HepG2 (cell line): ENCODE results near the gene ZBTB48. TPM values are rescaled to one million over a fixed set of nuclear protein-coding genes. Genes with fewer than 3 reads are reported as not detected.

ENCODE experiments used
- ASH2L ChIP-seq: fragments of 300-600, 200-600 bp; sonication (generic); IDR thresholded peaks from 2 replicates; pipeline ENCODE4 v1.7.0; 2017; ENCODE audit warnings: low read depth, mild to moderate bottlenecking, moderate library complexity, mixed read lengths, low read length; ENCODE audit not compliant: insufficient read length
- CREBL2 ChIP-seq: sonication (generic); formaldehyde crosslinking; IDR thresholded peaks from 2 replicates; pipeline ENCODE4 v1.8.1; 2023; ENCODE audit warnings: missing genetic modification reagents, mild to moderate bottlenecking, borderline replicate concordance
- DRAP1 ChIP-seq: IDR thresholded peaks from 2 replicates; pipeline ENCODE4 v1.6.1; 2016; ENCODE audit warnings: missing genetic modification reagents, missing compliant biosample characterization
- HNF1A ChIP-seq, 2 experiments: sonication (generic) in 1 of 2; formaldehyde crosslinking in 1 of 2; IDR thresholded peaks; 2 replicates each; pipeline versions ENCODE4 v1.4.0 to v1.6.1; 2016 to 2020; ENCODE audit warnings: borderline replicate concordance in 1 of 2, low read depth in 1 of 2, mild to moderate bottlenecking in 1 of 2, missing genetic modification reagents in 1 of 2
- IRX3 ChIP-seq: sonication (generic); formaldehyde crosslinking; IDR thresholded peaks from 2 replicates; pipeline ENCODE4 v1.8.1; 2023; ENCODE audit warnings: mild to moderate bottlenecking, low read depth, missing genetic modification reagents, borderline replicate concordance
- KMT2A ChIP-seq: sonication (generic); formaldehyde crosslinking; IDR thresholded peaks from 2 replicates; pipeline ENCODE4 v1.4.0; 2020; ENCODE audit warnings: missing genetic modification reagents
- LCORL ChIP-seq, 2 experiments: fragments of 450-650 bp in 1 of 2; sonication (generic) in 1 of 2; formaldehyde crosslinking in 1 of 2; IDR thresholded peaks; 2 replicates each; pipeline versions ENCODE4 v1.5.0 to v1.6.1; 2017 to 2020; ENCODE audit warnings: antibody characterized with exemption in 1 of 2, missing genetic modification reagents in 1 of 2
- MAFF ChIP-seq: IDR thresholded peaks from 2 replicates; pipeline ENCODE4 v1.6.1; 2011; ENCODE audit warnings: low read depth, low read length, improper control_type of control experiment
- PCBP2 ChIP-seq: fragments of 200-400 bp; formaldehyde crosslinking; optimal IDR thresholded peaks from 2 replicates; pipeline ENCODE3; 2018; ENCODE audit warnings: low read length, low read depth; ENCODE audit not compliant: poor library complexity, severe bottlenecking
- POLR2G ChIP-seq: fragments of 200-400 bp; formaldehyde crosslinking; IDR thresholded peaks from 2 replicates; pipeline ENCODE4 v1.6.1; 2018; ENCODE audit warnings: mild to moderate bottlenecking, low read depth, low read length, moderate library complexity
- RFXAP ChIP-seq: sonication (generic); formaldehyde crosslinking; IDR thresholded peaks from 2 replicates; pipeline ENCODE4 v1.4.0; 2020; ENCODE audit warnings: missing genetic modification reagents, borderline replicate concordance
- SALL2 ChIP-seq: sonication (generic); formaldehyde crosslinking; IDR thresholded peaks from 2 replicates; pipeline ENCODE4 v1.8.1; 2023; ENCODE audit warnings: mild to moderate bottlenecking, missing genetic modification reagents, inconsistent platforms
- THAP8 ChIP-seq: sonication (generic); formaldehyde crosslinking; IDR thresholded peaks from 2 replicates; pipeline ENCODE4 v1.5.1; 2020; ENCODE audit warnings: missing genetic modification reagents, mild to moderate bottlenecking, borderline replicate concordance
- ZBTB39 ChIP-seq: sonication (generic); formaldehyde crosslinking; IDR thresholded peaks from 2 replicates; pipeline ENCODE4 v1.5.0; 2020; ENCODE audit warnings: missing genetic modification reagents
- ZNF124 ChIP-seq: sonication (generic); formaldehyde crosslinking; IDR thresholded peaks from 2 replicates; pipeline ENCODE4 v1.4.0; 2020; ENCODE audit warnings: missing genetic modification reagents
- ZNF20 ChIP-seq: sonication (generic); formaldehyde crosslinking; IDR thresholded peaks from 2 replicates; pipeline ENCODE4 v1.4.0; 2020; ENCODE audit warnings: mild to moderate bottlenecking, moderate library complexity, missing genetic modification reagents
- ZNF337 ChIP-seq: sonication (generic); formaldehyde crosslinking; IDR thresholded peaks from 2 replicates; pipeline ENCODE4 v1.5.1; 2020; ENCODE audit warnings: missing genetic modification reagents, low read depth, mild to moderate bottlenecking, borderline replicate concordance
- ZNF484 ChIP-seq: sonication (generic); formaldehyde crosslinking; IDR thresholded peaks from 2 replicates; pipeline ENCODE4 v1.5.1; 2020; ENCODE audit warnings: mild to moderate bottlenecking, low read depth, missing genetic modification reagents, borderline replicate concordance
- ZNF557 ChIP-seq: sonication (generic); formaldehyde crosslinking; IDR thresholded peaks from 2 replicates; pipeline ENCODE4 v1.4.0; 2020; ENCODE audit warnings: missing genetic modification reagents
- ZNF629 ChIP-seq: sonication (generic); formaldehyde crosslinking; conservative IDR thresholded peaks from 2 replicates; pipeline ENCODE4 v1.5.0; 2020; ENCODE audit warnings: missing genetic modification reagents
- ZNF652 ChIP-seq: IDR thresholded peaks from 2 replicates; pipeline ENCODE4 v1.6.1; 2016; ENCODE audit warnings: low read depth, borderline replicate concordance
- ZNF761 ChIP-seq: sonication (generic); formaldehyde crosslinking; conservative IDR thresholded peaks from 2 replicates; pipeline ENCODE4 v1.4.0; 2020; ENCODE audit warnings: mild to moderate bottlenecking, missing genetic modification reagents
- polyA plus RNA-seq, 8 experiments: library from polyadenylated mRNA; depleted of rRNA in 3 of 8; stranded (reverse) in 7 of 8; unstranded in 1 of 8; fragments of >200 nt; fragmentation: Illumina TruSeq in 4 of 8; extraction: Trizol in 4 of 8; gene quantifications; 2 replicates each; pipeline versions ENCODE4 v1.2.1 to v1.2.3, GENCODE V29; 2011 to 2016; ENCODE audit warnings: low read depth in 4 of 8, missing spikeins in 1 of 8, mixed read lengths in 1 of 8; ENCODE audit not compliant: insufficient read depth in 1 of 8
- total RNA-seq, 5 experiments: library from RNA; depleted of rRNA; stranded (reverse); fragments of >200 nt; fragmentation: Illumina TruSeq; extraction: Trizol; gene quantifications; 2 replicates each; pipeline ENCODE4 v1.2.3, GENCODE V29; 2016; ENCODE audit warnings: low read depth in 1 of 5

Gene ZBTB48
- total and polyA plus RNA-seq, 2 of the 13 experiments (the other 11 are each of a cell fraction or from before 2014, with no cell fraction given): 13.0 to 17.1 TPM

GRCh38 chr1:6602669-6603237 is 23.0 kb downstream of the ZBTB48 start, which contains the start of gene KLHL21 (continued):
- TF ChIP-seq PCBP2 (no peak), MAFF (no peak), POLR2G (peak; percentile 98), LCORL (IDR thresholded peaks at IDR 0.05) (no peak), LCORL (CRISPR knock-in tag; IDR thresholded peaks at IDR 0.05) (0 out of 2 replicates have a peak, but pooled peaks have one; percentile 35), RFXAP (CRISPR knock-in tag) (no peak), SALL2 (CRISPR knock-in tag) (no peak), CREBL2 (CRISPR knock-in tag) (no peak), ASH2L (no peak), DRAP1 (peak; percentile 90), ZNF20 (no peak), ZNF652 (peak; percentile 81), ZNF557 (CRISPR knock-in tag) (no peak), ZNF337 (no peak), ZNF761 (CRISPR knock-in tag) (0 out of 2 replicates have a peak, but pooled peaks have one; percentile 66), KMT2A (CRISPR knock-in tag) (0 out of 2 replicates have a peak, but pooled peaks have one; percentile 62), HNF1A (IDR thresholded peaks at IDR 0.05; ENCODE audit: low read depth) (no peak), HNF1A (CRISPR knock-in tag; IDR thresholded peaks at IDR 0.05; ENCODE audit: borderline replicate concordance) (no peak), ZBTB39 (CRISPR knock-in tag) (no peak; the same call in 1 of the 2 replicates), THAP8 (CRISPR knock-in tag) (no peak), IRX3 (CRISPR knock-in tag) (0 out of 2 replicates have a peak, but pooled peaks have one; percentile 44), ZNF629 (CRISPR knock-in tag) (no peak), ZNF484 (no peak), ZNF124 (CRISPR knock-in tag) (no peak)
